ENCODE measurements around the gene NEU2.

DNA sequence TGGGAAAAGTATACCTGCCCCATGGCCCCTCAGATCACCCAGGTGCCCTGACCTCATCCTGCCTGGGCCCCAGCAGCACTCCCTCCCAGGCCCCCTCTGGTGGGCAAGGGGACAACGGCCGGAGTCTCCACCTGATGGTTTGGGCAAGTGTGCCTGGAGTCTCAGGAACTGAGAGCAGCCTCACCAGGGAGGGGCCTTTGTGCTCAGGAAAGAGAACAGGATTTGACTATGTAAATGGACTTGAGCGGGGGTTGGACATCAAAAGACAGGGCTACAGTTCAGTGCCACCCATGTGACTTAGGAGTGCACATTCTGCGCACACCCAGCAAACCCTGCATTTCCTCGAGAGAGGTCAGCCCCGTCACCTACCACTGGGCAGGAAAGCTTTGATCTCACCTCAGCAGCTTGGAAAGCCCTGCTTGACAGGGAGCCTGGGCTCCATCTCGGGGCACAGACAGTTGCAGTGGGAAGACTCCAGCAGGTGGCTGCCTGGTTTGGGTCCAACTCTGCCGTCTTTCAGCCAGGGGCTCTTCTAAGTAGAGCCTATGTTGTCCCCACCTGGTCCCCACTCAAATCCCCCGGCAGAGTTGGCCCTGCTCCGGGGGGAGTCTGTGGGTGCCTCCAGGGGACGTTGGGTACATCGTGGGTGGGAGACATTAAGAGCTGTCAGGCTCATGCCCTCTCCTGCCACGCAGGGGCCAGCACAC is 30.9 kb downstream of the NEU2 start:
- TF ChIP-seq POLR2A (IDR thresholded peaks at IDR 0.05; ENCODE audit: low read depth, low read length) (peak; percentile 62), POLR2AphosphoS5 (IDR thresholded peaks at IDR 0.05; ENCODE audit: low read depth, low read length) (peak; percentile 81), TAF1 (IDR thresholded peaks at IDR 0.05; ENCODE audit: borderline replicate concordance, low read depth, low read length) (no peak; the same call in 1 of the 2 replicates)
